OCI-M2 (cell line): ENCODE results near the gene SLC6A11.

Experiments
- DNase-seq: peaks from one replicate; lab custom pipeline; 2025; ENCODE audit not compliant: unreplicated experiment; lab: John Stamatoyannopoulos, UW

The SLC6A11 gene

DNA sequence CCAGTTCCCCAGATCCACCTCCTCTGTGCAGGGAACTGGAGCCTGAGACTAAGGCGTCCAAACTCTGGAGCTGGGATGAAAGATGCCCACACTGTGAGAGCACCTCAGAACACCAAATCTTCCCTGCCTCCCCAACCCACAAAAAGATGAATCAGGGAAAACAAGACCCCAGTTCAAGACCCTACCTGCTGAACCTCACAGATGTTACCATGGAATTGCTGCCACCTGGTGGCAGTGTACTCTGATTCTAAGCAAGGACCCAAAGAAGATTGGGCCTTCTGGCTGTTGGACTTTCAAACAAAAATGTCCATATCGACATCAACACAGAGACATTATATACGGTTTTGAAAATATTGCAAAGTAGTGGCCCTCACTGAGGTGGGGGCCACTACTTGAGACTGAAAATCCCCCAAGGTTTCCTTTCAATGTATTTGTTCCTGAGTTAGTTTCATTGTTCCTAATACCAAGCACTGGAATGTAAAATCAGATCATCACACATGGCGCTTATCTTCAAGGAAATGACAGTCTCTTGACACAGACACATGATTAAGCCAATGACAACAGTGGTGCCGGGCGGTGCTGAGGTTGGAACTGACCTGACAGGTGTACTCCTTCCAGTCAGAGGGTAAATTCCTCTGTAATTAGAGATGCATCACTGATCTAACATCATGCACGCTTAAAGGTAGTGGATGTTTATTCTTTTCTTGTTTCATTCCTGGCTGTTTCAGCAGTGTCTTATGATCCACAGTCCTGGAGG, 67.6 kb downstream of the SLC6A11 start:
- no peak for DNase-seq

DNA sequence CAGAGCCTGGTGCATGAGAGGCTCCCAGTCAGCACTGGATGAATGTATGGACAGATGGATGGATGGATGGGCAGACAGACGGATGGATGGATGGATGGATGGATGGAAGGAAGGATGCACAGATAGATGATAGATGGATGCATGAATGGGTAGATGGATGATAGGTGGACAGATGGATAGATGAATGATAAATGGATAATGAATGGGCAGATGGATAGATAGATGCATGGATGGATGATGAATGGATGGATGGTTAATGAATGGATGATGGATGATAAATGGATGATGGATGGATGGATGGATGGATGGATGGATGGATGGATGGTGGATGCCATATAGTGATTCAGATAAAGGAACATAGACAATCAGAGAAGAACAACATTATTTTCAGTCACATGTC, 71.0 kb downstream of the SLC6A11 start:
- no peak for DNase-seq

DNA sequence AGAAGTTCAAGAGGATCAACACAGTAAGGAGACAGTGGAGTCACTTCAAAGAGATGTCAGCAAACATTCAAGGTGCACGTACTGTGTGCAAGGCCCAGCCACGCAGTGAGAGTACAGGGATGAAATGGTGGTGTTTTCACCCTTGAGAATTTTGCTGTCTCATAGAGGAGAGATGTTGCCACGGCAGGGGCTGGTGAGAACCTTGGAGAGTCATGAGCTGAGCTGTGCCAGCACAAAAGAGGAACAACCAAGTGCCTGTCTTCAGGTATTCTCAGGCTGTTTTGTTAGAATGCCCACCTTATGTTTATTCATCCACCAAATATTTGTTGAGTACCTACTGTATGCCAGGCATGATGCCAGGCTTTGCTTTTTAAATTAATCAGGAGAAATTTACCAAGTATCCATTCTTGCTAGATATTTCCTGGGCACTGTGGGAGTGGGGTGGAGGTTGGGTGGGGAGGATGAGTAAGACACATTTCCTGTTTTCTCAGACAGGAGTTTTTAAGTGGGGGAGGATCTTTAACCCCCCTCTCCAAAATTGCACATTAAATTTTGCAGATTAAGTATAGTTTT, 72.6 kb downstream of the SLC6A11 start:
- DNase-seq, result no peak

DNA sequence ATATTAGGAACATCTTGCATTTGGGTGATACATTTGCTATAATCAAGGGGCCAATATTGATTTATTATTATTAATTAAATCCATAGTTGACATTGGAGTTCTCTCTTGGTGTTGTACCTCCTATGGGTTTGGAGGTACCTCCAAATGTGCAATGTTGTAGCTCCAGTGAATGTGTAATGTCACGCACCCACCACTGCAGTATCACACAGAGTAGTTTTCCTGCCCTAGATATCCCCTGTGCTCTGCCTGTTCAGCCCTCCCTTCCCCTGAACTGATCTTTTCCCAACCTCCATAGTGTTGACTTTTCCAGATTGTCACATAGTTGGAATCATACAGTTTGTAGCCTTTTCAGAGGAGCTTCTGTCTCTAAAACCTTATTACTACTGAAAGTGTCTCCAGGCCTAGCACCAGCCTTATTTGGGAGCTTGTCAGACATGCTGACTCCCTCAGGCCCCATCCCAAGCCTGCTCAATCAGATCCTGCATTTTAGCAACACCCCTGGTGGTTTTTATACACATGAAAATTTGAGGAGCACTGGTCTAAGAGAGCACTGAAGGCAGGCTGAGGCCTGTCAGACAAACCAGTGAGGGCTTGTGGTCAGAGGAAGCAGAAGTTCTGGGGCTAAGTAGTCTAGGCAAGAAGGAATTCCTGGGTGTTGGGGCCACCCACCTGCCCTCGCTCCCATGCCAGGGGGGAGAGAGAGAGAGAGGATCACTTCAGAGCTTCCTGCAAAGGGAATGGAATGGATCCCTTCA, 73.4 kb downstream of the SLC6A11 start:
- no peak for DNase-seq

DNA sequence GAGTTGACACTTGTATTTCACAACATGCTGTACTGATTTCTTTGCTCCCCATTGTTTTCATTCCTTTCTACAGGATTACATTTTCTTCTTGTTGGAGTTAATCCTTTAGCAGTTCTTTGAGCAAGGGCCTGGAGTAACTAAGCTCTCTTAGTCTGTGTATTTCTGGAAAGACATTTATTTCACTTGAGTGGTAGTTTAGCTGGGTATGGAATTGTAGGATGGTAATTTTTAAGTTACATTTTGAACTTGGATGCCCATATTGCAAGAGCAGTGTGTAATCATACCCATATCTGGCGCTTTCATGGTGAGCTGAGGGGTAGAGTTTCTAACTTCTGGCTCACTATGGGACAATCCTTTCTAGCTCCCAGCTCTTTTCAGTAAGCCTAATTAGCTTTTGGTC, 74.6 kb downstream of the SLC6A11 start:
- DNase-seq, result no peak

DNA sequence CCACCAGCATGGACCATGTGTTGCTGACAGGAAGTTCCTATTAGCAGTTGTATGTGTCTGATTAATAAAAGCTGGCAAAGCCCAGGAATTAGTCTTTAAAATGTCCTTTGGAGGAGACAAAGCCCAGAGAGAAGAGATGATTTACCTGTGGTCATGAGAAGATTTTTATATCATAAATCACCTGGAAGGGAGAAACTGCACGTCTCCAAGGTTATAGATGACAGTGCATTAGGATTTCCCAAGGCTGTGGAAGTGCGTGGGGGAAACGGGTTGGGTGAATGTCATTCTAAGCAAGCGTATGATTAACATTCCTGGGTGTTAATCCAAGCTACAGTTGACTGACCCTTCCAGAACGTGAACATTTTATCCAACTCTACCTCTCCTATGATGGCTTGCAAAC, 76.6 kb downstream of the SLC6A11 start:
- no peak for DNase-seq

DNA sequence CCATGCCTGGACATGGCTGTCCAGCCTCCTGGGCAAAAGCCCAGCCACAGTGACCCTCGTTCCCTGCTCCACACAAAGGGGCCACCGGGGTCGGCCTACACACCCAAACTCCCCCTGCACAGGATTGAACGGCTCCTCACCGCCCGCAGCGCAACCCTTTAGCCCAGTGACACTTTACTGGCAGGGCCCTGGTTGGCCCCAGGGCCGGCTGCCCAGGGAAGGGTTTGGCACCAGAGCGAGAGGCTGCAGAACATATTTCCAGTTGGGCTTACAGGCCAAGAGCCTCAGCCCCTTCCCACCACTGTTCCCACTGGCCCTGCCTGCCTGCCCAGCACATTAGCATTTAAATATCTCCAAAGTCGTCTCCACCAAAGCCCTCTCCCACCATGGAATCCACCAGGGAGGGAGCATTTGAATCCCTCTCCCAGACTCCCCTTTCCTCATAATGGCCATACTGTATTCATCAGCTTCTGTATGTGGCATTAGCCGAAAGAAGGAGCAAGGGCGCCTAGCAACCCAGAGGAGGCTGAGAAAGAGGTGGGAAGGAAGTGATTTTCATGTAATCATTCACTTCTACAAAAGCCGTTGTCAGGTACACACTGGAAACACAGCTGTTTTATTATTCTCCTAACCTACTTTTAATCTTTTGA, 85.4 kb downstream of the SLC6A11 start:
- DNase-seq, result no peak

GRCh38 chr3:10907262-10907661, 91.2 kb downstream of the SLC6A11 start:
- no peak for DNase-seq

DNA sequence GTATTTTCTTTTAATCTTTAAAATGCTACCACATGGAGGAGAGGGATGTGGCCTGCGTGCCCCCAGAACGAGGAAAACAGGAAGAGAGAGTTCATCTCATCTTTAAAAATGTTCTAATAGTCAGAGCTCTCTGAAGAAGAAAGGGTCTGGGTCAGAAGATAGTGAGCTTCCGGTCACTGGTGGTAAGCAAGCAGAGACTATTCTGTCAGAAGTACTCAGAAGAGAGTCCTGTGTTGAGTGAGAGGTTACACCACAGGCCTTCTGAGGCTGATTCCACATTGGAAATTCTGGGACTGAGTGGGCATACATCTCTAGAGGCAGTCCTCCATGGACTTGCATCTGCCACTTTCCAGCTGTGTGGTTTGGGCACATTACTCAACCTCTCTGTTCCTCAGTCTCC, 94.3 kb downstream of the SLC6A11 start:
- no peak for DNase-seq

DNA sequence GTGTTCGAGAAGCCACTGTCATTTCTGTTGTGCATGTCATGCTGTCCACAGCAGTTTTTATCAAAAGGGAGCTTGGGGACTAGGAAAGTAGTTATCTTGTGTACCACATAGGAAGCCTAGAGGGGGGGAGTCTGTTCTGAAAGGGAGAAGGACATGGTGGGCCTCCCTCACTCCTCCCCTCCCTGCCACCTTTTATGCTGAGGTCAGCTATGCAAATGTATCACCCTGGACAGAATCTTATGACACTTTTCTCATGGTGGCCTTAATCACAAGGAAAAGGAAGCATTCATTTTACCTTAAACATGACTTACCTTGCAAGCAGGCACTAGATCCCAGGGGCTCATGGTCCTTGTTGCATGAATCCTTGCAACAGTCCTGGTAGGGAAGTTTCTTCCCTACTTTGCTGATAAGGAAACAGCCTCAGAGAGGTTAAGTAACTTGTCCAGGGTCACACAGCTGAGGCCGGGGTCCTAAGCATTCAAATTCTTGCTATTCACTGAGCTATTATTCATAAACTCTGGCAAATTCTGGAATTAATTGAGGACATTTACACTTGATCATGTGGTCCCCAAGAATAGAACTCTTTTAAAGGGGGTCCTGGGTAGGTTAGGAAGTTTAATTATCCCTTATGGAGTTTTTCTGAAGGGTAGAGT, 95.4 kb downstream of the SLC6A11 start:
- DNase-seq, result no peak

GRCh38 chr3:10912786-10913185, 96.8 kb downstream of the SLC6A11 start:
- no peak for DNase-seq

- DNase-seq, result no peak
These were observed 99.3 kb downstream of the SLC6A11 start for GRCh38 chr3:10915376-10915775.

GRCh38 chr3:10917176-10917575, 101.1 kb downstream of the SLC6A11 start:
- DNase-seq, result no peak

DNA sequence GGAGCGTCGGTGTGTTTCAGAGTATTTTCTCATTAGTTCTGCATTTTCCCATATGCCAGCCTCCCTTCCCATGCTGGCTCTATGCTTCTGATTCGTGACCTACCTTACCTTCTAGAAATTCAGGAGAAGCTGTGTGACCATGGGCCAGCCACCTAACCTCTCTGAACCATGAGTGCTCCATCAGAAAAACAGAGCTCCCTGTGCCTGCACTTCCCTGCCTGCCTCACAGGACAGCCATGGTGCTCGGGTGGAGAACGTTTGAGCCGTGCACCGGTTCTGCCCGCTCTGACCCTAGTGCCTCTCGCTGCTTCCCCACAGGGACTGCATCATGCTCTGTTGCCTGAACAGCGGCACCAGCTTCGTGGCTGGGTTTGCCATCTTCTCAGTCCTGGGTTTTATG, 102.0 kb downstream of the SLC6A11 start:
- no peak for DNase-seq

DNA sequence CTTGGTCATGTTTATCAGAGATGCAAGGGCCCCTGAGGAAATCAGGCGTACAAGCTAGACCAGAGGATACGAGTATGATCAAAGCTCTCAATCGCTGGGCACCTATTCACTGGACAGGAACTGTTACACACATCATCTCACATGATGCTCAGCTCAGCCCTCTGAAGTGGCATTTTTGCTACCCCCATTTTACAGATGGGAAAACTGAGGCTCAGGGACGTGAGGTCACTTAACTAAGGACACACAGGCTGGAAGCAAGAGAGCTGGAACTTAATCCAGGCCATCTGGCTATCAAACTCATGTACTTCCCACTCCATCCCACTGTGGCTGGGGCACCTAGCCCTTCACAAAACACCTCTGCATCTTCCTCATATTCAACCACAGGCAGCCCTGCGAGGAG, 103.6 kb downstream of the SLC6A11 start:
- DNase-seq, result no peak

- DNase-seq, result no peak
These were observed 109.6 kb downstream of the SLC6A11 start for GRCh38 chr3:10925436-10926255.

DNA sequence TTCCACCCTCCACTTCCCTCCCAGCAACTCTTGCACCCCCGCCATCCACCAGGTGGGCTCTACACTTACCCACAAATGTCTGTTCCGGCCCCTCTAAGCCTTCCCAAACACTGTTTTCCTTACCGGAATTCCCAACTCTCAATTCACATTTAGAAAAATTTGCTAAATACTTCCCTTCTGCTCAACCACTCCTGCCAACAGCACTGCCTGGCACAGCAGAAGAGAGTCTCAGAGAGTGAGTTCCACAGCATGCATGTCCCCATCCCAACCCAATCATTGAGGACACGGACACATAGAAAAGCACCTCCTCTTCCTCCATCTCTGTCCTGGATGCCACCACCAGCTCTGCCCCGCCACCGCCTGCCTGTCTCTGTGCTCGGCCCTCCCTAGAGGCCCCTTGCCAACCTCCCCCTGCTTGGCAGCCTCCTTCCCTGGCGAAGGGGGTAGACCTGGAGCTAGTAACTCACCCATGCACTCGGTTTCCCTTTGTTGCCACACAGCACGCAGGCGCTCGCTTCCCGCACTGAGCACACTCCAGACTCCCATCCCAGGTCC, 110.3 kb downstream of the SLC6A11 start:
- DNase-seq, result no peak

GRCh38 chr3:10926811-10927521, 110.9 kb downstream of the SLC6A11 start:
- DNase-seq, result no peak

GRCh38 chr3:10927551-10927950, 111.5 kb downstream of the SLC6A11 start:
- no peak for DNase-seq
